ENCODE measurements around the gene DMWD. TPM values are rescaled to one million over a fixed set of nuclear protein-coding genes. Genes with fewer than 3 reads are reported as not detected.
A peak's percentile ranks its signal among the peaks of the same experiment; 100 is the strongest.

DMWD gene
- polyA plus RNA-seq, 2 of the 4 experiments (the other 2 are of a cell fraction) = 17.1 to 31.3 TPM

DNA sequence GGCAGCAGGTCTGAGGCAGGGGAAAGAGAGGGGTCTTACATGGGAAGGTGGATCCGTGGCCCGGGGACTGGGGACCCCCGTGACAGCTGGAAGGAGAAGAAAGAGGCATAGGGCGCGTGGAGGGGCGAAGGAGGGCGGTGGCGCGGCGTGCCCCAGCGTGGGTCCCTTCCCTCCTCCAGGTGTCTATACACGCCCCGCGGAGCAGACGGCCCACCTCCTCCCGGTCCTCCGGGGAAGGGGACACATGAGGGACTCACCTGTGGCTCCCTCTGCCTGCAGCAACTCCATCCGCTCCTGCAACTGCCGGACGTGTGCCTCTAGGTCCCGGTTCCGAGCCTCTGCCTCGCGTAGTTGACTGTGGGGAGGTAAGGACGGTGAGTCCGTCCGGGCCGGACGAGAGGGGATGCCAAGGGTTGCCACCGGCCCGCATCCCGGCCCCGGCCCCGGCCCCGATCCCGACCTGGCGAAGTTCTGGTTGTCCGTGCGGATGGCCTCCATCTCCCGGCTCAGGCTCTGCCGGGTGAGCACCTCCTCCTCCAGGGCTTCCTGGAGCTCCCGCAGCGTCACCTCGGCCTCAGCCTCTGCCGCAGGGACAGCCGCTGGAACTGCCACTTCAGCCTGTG is 21.2 kb downstream of the DMWD start:
- CTCF ChIA-PET = interaction anchor here (0.5 to 74.3 kb wide), 12 partner anchors 15 to 112 kb away, joined by 3 to 2204 read pairs (median 18); partner anchors contain the start of genes DMPK, DMWD, FOXA3 and QPCTL
- peak overlapping the region; percentile 86 for H3K4me2 ChIP-seq
- no peak for FAIRE-seq

GRCh38 chr19:45770192-45771101 is 22.2 kb downstream of the DMWD start:
- Histone ChIP-seq H3K4me1 (peaks cover 18% of the 10 kb centered on the region), H3K9me3 (no peaks in the 10 kb centered on the region), H3K4me2 (peak overlapping the region; percentile 86), H3K27ac (peak overlapping the region; percentile 71 to 87), H3K4me3 (peak overlapping the region; percentile 45)
- ATAC-seq = peak; percentile 49 to 83
- CTCF ChIA-PET = interaction anchor here (0.6 to 74.3 kb wide), 23 partner anchors 14 to 421 kb away, joined by 3 to 2204 read pairs (median 7); partner anchors contain the start of genes DMPK, DMWD, FBXO46 and FOXA3
- DNase-seq (ENCODE audit: low read depth in 1 of 2, low spot score in 1 of 2) = peak; percentile 99 to 100
- 10% methylated on average over 34 of the region's 79 CpGs for WGBS (ENCODE audit: missing lambda C conversion rate)
- POLR2A ChIA-PET = interaction anchor here (0.5 to 4.5 kb wide), 19 partner anchors 9 to 223 kb away, joined by 3 to 68 read pairs (median 4); partner anchors contain the start of genes DMPK, DMWD, FBXO46 and IRF2BP1
- FAIRE-seq = peak; percentile 94
- TF ChIP-seq JUNB (IDR thresholded peaks at IDR 0.05) = no peak
- peak; percentile 63; the same call in 1 of the 3 replicates for TF ChIP-seq BCL3 (IDR thresholded peaks at IDR 0.05)
- TF ChIP-seq, protein P1, sequence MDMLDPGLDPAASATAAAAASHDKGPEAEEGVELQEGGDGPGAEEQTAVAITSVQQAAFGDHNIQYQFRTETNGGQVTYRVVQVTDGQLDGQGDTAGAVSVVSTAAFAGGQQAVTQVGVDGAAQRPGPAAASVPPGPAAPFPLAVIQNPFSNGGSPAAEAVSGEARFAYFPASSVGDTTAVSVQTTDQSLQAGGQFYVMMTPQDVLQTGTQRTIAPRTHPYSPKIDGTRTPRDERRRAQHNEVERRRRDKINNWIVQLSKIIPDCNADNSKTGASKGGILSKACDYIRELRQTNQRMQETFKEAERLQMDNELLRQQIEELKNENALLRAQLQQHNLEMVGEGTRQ (IDR thresholded peaks at IDR 0.05) = peak; percentile 21; the same call in 1 of the 2 replicates
- no peak for TF ChIP-seq HOXB13 (CRISPR knock-in tag; IDR thresholded peaks at IDR 0.05; ENCODE audit: low read depth)
- TF ChIP-seq RAD21 (conservative IDR thresholded peaks at IDR 0.05 in 1 of 2, IDR thresholded peaks at IDR 0.05 in 1 of 2) = peak; percentile 78 to 92
- TF ChIP-seq HOXB5 (CRISPR knock-in tag; IDR thresholded peaks at IDR 0.05) = 0 out of 2 replicates have a peak, but pooled peaks have one; percentile 54
- no peak for TF ChIP-seq CBX2 (IDR thresholded peaks at IDR 0.05; ENCODE audit: borderline replicate concordance, low read depth)
- 0 out of 2 replicates have a peak, but pooled peaks have one; percentile 6 for TF ChIP-seq KDM5A (IDR thresholded peaks at IDR 0.05)
- TF ChIP-seq ZNF302 (CRISPR knock-in tag; IDR thresholded peaks at IDR 0.05) = no peak
- TF ChIP-seq POLR2A (IDR thresholded peaks at IDR 0.05; ENCODE audit: low read length) = peak; percentile 32
- TF ChIP-seq BHLHE40 (IDR thresholded peaks at IDR 0.05; ENCODE audit: low read depth, low read length) = peak; percentile 48
- no peak for TF ChIP-seq PHF8 (IDR thresholded peaks at IDR 0.05; ENCODE audit: borderline replicate concordance, low read depth)
- peak; percentile 47; the same call in 1 of the 2 replicates for TF ChIP-seq HMGXB4 (CRISPR knock-in tag; IDR thresholded peaks at IDR 0.05; ENCODE audit: borderline replicate concordance)
- TF ChIP-seq, protein P2, sequence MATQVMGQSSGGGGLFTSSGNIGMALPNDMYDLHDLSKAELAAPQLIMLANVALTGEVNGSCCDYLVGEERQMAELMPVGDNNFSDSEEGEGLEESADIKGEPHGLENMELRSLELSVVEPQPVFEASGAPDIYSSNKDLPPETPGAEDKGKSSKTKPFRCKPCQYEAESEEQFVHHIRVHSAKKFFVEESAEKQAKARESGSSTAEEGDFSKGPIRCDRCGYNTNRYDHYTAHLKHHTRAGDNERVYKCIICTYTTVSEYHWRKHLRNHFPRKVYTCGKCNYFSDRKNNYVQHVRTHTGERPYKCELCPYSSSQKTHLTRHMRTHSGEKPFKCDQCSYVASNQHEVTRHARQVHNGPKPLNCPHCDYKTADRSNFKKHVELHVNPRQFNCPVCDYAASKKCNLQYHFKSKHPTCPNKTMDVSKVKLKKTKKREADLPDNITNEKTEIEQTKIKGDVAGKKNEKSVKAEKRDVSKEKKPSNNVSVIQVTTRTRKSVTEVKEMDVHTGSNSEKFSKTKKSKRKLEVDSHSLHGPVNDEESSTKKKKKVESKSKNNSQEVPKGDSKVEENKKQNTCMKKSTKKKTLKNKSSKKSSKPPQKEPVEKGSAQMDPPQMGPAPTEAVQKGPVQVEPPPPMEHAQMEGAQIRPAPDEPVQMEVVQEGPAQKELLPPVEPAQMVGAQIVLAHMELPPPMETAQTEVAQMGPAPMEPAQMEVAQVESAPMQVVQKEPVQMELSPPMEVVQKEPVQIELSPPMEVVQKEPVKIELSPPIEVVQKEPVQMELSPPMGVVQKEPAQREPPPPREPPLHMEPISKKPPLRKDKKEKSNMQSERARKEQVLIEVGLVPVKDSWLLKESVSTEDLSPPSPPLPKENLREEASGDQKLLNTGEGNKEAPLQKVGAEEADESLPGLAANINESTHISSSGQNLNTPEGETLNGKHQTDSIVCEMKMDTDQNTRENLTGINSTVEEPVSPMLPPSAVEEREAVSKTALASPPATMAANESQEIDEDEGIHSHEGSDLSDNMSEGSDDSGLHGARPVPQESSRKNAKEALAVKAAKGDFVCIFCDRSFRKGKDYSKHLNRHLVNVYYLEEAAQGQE (IDR thresholded peaks at IDR 0.05) = peak; percentile 40; the same call in 1 of the 2 replicates
- no peak for TF ChIP-seq HDAC2 (IDR thresholded peaks at IDR 0.05)
- no peak; the same call in 1 of the 2 replicates for TF ChIP-seq MAZ (IDR thresholded peaks at IDR 0.05; ENCODE audit: borderline replicate concordance, low read depth, low read length)
- peak; percentile 4; the same call in 1 of the 2 replicates for TF ChIP-seq ATOH8 (CRISPR knock-in tag; IDR thresholded peaks at IDR 0.05; ENCODE audit: low read depth)

More for the DNA sequence above, 21.2 kb downstream of the DMWD start:
- DNase-seq (ENCODE audit: low read depth in 1 of 2, low spot score in 1 of 2) (no peak), ATAC-seq (no peak)
- Histone ChIP-seq H3K4me3 (no peak overlapping the region; the same call in 2 of the 3 replicates), H3K4me1 (peaks cover 13% of the 10 kb centered on the region), H3K27ac (peak overlapping the region in 1 of 2 experiments; percentile 87; a peak in 2 of 6 replicates), H3K9me3 (no peaks in the 10 kb centered on the region)
- WGBS (ENCODE audit: missing lambda C conversion rate) = 93% methylated on average over 46 of the region's 46 CpGs
- POLR2A ChIA-PET = interaction anchor here (1.1 to 4.1 kb wide), 6 partner anchors 8 to 54 kb away, joined by 4 to 67 read pairs (median 31); partner anchors contain the start of genes DMPK and DMWD
- TF ChIP-seq CHD4 (IDR thresholded peaks at IDR 0.05; ENCODE audit: borderline replicate concordance) (no peak), RAD21 (conservative IDR thresholded peaks at IDR 0.05 in 1 of 2, IDR thresholded peaks at IDR 0.05 in 1 of 2) (no peak), RARB (CRISPR knock-in tag; IDR thresholded peaks at IDR 0.05) (no peak), EP300 (IDR thresholded peaks at IDR 0.05) (no peak), NR3C1 (IDR thresholded peaks at IDR 0.05) (no peak)
- TF ChIP-seq, protein P3, sequence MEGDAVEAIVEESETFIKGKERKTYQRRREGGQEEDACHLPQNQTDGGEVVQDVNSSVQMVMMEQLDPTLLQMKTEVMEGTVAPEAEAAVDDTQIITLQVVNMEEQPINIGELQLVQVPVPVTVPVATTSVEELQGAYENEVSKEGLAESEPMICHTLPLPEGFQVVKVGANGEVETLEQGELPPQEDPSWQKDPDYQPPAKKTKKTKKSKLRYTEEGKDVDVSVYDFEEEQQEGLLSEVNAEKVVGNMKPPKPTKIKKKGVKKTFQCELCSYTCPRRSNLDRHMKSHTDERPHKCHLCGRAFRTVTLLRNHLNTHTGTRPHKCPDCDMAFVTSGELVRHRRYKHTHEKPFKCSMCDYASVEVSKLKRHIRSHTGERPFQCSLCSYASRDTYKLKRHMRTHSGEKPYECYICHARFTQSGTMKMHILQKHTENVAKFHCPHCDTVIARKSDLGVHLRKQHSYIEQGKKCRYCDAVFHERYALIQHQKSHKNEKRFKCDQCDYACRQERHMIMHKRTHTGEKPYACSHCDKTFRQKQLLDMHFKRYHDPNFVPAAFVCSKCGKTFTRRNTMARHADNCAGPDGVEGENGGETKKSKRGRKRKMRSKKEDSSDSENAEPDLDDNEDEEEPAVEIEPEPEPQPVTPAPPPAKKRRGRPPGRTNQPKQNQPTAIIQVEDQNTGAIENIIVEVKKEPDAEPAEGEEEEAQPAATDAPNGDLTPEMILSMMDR (IDR thresholded peaks at IDR 0.05) = no peak

All from A549 (cell line).